Activated T-helper 2 cell treated with anti-CD3 and anti-CD28 coated beads, Interferon-gamma antibody, Interleukin-2, Interleukin-4, amounts not matched to agents 10 μg/mL and 5 μg/mL and 100 μg/mL, durations not matched to agents 14 hours and 24 hours and 36 hours (primary cell): Measurements from ENCODE around the gene RNF141. TPM values are rescaled to one million over a fixed set of nuclear protein-coding genes. Genes with fewer than 3 reads are reported as not detected.

ENCODE experiments used
- DNase-seq: peaks from one replicate; pipeline ENCODE4 v3.0.0; 2021; ENCODE audit warnings: low spot score
- H3K27ac Mint-ChIP-seq: one replicate; pipeline ENCODE4 v1.8.0; 2021; ENCODE audit warnings: mixed read lengths
- H3K27me3 Mint-ChIP-seq: one replicate; pipeline ENCODE4 v1.8.0; 2021; ENCODE audit warnings: low read depth, mixed read lengths
- H3K36me3 Mint-ChIP-seq: one replicate; pipeline ENCODE4 v1.8.0; 2021; ENCODE audit warnings: low read depth, mixed read lengths
- H3K4me1 Mint-ChIP-seq: one replicate; pipeline ENCODE4 v1.8.0; 2021; ENCODE audit warnings: low read depth, mixed read lengths
- H3K4me3 Mint-ChIP-seq: one replicate; pipeline ENCODE4 v1.8.0; 2021; ENCODE audit warnings: low read depth, mild to moderate bottlenecking, moderate library complexity, mixed read lengths
- H3K9me3 Mint-ChIP-seq: one replicate; pipeline ENCODE4 v1.8.0; 2021; ENCODE audit warnings: mixed read lengths
- intact Hi-C: fragments of 100-400 bp; cut with micrococcal nuclease; formaldehyde crosslinking; loops from one replicate; pipeline ENCODE4 v1.15.1; 2023
- total RNA-seq: library from RNA; stranded (reverse); gene quantifications from 2 replicates; pipeline ENCODE4 v1.2.3, GENCODE V29; 2022

Gene RNF141
- total RNA-seq, 1 donor from 2014 or later: 13.2 TPM

DNA sequence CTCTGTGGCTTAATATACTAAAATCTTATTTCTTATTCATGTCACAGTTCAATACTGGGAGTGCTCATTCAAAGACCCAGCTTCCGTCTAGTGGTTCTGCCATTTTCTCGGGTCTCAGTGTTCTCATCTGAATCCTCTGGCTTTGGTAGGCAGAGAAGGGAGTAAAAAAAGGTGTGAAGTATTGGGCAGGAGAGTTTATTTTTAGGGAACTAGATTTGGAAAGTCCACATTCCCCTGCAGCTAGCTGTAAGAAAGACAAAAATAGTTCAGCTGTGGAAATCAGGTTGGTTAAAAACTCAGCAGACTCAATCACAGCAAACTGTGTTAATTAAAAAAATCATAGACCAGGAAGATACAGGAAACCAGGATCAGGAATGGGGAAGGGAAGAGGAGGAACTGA, 31.5 kb upstream of the RNF141 start:
- Mint-ChIP-seq H3K4me1 (no peaks in the 10 kb centered on the region), H3K27ac (no peak overlapping the region), H3K36me3 (no peaks in the 10 kb centered on the region), H3K27me3 (peaks cover 26% of the 10 kb centered on the region), H3K9me3 (no peaks in the 10 kb centered on the region), H3K4me3 (no peak overlapping the region)
- no peak for DNase-seq
- intact Hi-C loops: no loop called here

DNA sequence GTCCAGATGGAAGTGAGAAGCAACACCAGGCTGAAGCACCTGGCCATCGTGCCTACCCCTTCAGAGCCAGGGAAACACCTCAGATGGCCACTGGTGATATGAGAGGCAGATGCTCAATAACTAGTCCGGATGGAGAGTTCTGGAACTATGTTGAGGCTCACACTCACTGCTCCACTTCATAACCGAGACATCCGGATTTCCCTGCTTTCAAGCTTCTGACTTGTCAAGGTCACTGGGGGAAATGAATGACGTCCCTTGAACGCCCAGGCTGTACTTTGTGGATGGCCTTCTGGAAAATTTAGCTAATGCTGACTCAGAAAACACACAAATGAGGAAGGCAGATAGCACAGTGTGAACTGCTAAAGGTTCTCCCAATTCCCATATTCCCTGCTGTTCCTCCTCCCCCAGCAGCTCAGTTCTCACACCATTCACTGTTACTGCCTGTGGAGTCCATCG, 27.5 kb upstream of the RNF141 start, which contains the start of gene LYVE1:
Gene LYVE1 (minus strand): TSS at position 180 of the 456 bp plus-strand sequence. CDS start 133 bp downstream, at position 47.
- Mint-ChIP-seq H3K36me3 (no peaks in the 10 kb centered on the region), H3K4me3 (no peak within 1 kb of the TSS), H3K27me3 (peaks cover 20% of the 10 kb centered on the region), H3K4me1 (no peaks in the 10 kb centered on the region), H3K27ac (no peak within 1 kb of the TSS), H3K9me3 (no peaks in the 10 kb centered on the region)
- no peak for DNase-seq
- intact Hi-C loops: no loop called here

DNA sequence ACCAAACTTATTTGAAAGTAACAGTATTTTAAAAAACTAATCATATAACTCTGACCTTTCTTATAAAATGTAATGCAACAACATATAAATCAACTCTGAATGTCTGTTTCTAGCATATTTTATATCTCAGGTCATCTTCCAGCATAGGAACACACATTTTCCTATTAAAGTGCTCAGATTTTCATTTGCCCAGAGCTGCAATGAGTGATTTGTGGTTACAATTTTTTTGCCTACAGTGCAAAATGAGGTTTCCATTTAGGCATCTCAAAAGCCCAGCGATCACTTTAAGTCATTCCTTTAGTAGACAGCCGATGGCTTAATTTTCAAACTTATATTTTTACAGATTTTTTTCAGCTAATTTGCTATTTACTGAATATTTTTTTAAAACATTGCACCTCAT, 26.5 kb upstream of the RNF141 start:
- Mint-ChIP-seq H3K36me3 (no peaks in the 10 kb centered on the region), H3K4me3 (no peak overlapping the region), H3K27me3 (peaks cover 21% of the 10 kb centered on the region), H3K4me1 (no peaks in the 10 kb centered on the region), H3K9me3 (no peaks in the 10 kb centered on the region), H3K27ac (no peak overlapping the region)
- intact Hi-C loops: no loop called here
- DNase-seq: no peak

DNA sequence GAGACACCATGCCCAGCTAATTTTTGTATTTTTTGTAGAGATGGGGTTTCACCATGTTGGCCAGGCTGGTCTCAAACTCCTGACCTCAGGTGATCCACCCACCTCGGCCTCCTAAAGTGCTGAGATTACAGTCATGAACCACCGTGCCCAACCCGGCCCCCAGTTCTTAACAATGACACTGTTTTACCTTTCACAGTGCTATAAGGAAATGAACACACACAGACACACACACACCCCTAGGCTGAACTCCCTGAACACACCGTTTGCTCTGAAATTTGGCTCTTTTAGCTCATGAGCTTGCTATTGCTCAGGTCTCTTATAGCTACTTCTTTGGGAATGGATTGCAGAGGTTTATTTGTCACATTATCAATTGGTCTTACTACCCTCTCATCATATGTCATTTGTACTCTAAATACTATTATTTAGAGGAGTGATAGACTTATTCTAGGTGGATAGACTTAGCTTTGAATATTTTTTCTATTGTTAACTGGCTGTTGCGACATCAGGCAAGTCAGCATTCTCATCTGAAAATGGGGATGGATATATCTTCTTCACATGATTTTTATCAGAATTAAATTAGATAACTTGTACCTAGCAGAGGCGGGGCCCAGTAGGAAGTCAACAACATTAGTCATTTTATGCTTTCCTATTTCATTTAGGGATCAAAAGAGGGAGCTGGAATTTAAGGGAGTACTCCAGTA, 25.4 kb upstream of the RNF141 start:
- no peak overlapping the region for H3K27ac Mint-ChIP-seq
- H3K27me3 Mint-ChIP-seq: peaks cover 15% of the 10 kb centered on the region
- H3K4me3 Mint-ChIP-seq: no peak overlapping the region
- no peak for DNase-seq
- no peaks in the 10 kb centered on the region for H3K9me3 Mint-ChIP-seq
- no peaks in the 10 kb centered on the region for H3K36me3 Mint-ChIP-seq
- no peaks in the 10 kb centered on the region for H3K4me1 Mint-ChIP-seq
- intact Hi-C loops: no loop called here

DNA sequence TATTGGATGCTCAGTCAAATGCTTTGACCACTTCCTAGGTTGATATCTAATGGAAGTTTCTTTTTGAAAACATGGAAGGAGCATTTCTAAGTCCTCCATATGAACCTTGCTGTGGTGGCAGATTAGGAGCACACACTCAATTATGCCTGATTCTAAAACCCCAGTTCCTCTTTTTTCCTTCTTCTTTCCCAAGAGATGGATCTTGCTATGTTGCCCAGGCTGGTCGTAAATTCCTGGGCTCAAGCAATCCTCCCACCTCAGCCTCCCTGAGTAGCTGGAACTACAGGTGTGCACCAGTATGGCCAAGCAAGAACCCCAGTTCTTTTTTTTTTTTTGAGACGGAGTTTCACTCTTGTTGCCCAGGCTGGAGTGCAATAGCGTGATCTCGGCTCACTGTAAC, 24.5 kb upstream of the RNF141 start:
- intact Hi-C loops: no loop called here
- no peaks in the 10 kb centered on the region for H3K4me1 Mint-ChIP-seq
- peaks cover 13% of the 10 kb centered on the region for H3K27me3 Mint-ChIP-seq
- H3K9me3 Mint-ChIP-seq: no peaks in the 10 kb centered on the region
- no peak for DNase-seq
- H3K4me3 Mint-ChIP-seq: no peak overlapping the region
- no peak overlapping the region for H3K27ac Mint-ChIP-seq
- no peaks in the 10 kb centered on the region for H3K36me3 Mint-ChIP-seq

DNA sequence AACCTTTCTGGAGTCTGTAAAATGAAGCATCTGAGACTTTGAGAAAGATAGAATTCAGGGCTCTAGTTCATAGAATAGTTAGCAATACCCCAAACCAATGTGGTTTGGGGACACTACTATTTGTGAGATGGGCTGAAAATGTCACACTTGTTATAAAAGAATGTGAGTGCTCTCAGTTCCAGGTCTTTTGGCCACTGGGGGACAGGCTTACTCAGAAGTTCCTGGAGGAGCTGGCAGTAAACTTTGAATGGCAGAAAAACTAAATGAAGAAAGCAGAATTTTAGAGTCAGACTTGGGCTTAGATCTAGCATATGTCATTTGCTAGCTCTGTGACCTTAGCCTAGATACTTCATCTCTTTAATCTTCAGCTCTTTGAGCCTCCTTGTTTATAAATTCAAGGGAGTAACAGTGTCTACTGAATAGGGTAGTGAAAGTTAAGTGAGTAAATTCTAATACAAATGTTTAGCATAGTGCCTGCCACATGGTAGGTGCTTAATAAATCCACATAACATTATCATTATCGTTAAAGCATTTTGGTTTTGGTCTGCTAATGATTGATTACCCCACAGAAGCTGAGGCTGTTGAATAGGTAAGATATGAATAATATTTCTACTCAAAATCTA, 23.8 kb upstream of the RNF141 start:
- Mint-ChIP-seq H3K4me1 (no peaks in the 10 kb centered on the region), H3K36me3 (no peaks in the 10 kb centered on the region), H3K4me3 (no peak overlapping the region), H3K27ac (no peak overlapping the region), H3K9me3 (no peaks in the 10 kb centered on the region), H3K27me3 (peaks cover 13% of the 10 kb centered on the region)
- no peak for DNase-seq
- intact Hi-C loops: no loop called here

DNA sequence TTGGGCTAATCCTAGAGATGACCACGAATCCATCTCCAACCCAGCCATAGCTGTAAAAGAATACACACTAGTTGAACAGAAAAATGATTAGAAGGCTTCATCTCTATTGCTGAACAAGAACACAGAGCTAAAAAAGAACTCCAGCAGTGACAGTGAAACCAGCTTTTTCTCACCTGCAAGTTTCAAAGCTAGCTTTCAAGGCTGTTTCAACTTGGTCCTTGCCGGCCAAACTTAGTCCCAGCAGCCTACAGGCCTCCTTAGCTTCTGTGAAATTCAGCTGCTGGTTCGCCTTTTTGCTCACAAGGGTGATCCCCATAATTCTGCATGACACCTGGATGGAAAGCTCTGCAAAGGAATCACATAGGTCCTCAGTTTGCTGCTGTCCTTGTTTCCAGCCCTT, 23.0 kb upstream of the RNF141 start:
- Mint-ChIP-seq H3K27ac (no peak overlapping the region), H3K4me3 (no peak overlapping the region), H3K4me1 (no peaks in the 10 kb centered on the region), H3K36me3 (no peaks in the 10 kb centered on the region), H3K27me3 (peaks cover 13% of the 10 kb centered on the region), H3K9me3 (no peaks in the 10 kb centered on the region)
- intact Hi-C loops: no loop called here
- DNase-seq: no peak

DNA sequence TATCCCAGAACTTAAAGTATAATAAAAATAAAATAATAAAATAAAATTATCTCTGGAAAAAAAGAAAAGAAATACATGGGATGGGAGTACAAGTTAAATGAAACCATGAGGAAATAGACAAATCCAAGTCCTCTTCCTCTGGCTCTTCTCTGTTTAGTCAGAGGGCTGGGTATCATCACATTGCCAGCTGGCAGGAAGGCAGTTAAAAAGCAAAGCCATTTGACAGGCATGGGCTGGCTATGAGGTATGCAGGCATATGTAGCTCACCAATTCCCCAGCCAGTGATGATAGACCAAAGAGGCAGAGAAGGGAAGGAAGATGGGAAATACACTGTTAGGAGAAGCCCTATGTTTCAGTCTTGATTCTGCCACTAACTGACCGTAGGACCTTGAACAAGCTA, 21.0 kb upstream of the RNF141 start:
- DNase-seq: no peak
- peaks cover 16% of the 10 kb centered on the region for H3K27me3 Mint-ChIP-seq
- H3K9me3 Mint-ChIP-seq: no peaks in the 10 kb centered on the region
- no peak overlapping the region for H3K4me3 Mint-ChIP-seq
- no peaks in the 10 kb centered on the region for H3K4me1 Mint-ChIP-seq
- H3K36me3 Mint-ChIP-seq: no peaks in the 10 kb centered on the region
- intact Hi-C loops: no loop called here
- H3K27ac Mint-ChIP-seq: no peak overlapping the region

DNA sequence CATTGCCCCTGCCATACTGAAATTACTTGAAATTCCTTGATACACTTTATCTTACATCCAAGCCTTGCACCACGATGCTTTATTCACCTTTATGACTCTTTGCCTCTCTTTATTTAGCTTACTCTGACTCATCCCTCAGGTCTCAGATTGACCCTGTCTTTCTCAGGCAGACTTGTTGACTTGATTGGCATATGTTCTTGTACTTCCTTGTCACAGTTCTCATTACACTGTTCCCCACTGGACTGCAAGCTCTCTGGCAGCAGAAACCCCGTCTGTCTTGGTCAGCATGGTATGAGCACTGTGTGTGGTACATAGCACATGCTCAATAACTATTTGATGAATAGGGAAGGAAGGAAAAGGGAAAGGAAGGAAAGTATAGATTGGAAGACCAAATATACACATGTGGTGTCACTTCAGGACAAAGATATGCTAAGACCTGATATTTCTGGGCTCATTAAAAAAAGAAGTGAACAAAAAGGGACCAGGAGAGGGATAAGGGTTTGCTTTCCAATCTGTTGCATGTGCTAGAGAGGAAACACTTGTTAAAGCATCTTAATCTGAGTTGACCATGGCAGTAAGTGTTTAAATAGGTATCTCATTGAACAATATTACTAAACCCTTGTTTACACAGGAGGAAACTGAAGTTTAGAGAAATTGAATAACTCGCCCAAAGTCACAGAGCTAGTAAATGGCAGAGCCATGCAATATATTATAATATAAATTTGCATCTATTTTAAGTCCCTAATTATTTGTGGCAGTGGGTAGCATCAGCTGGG, 20.2 kb upstream of the RNF141 start:
- no peaks in the 10 kb centered on the region for H3K9me3 Mint-ChIP-seq
- H3K27ac Mint-ChIP-seq: no peak overlapping the region
- H3K27me3 Mint-ChIP-seq: peaks cover 16% of the 10 kb centered on the region
- no peak for DNase-seq
- intact Hi-C loops: no loop called here
- no peaks in the 10 kb centered on the region for H3K36me3 Mint-ChIP-seq
- no peak overlapping the region for H3K4me3 Mint-ChIP-seq
- no peaks in the 10 kb centered on the region for H3K4me1 Mint-ChIP-seq

DNA sequence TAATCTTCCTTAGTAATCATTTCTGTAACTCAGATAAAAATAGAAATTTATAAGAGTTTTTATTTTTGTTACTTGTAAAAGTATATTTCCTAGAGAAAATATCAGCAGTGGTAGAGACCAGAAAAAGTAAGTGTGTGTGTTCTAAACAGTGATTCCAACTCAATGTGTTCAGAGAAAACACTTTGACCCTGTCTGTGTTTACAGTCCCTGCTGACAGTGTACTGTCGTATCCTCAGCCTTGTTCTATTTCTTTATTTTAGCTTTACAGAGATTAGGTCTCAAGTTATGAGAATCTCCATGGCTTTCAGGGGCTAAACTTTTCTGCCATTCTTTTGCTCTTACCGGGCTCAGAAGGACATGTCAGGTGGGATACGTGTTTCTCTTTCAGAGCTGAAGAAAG, 17.3 kb upstream of the RNF141 start:
- Mint-ChIP-seq H3K4me3 (no peak overlapping the region), H3K36me3 (no peaks in the 10 kb centered on the region), H3K27ac (no peak overlapping the region), H3K9me3 (no peaks in the 10 kb centered on the region), H3K4me1 (no peaks in the 10 kb centered on the region), H3K27me3 (peaks cover 15% of the 10 kb centered on the region)
- no peak for DNase-seq
- intact Hi-C loops: no loop called here

DNA sequence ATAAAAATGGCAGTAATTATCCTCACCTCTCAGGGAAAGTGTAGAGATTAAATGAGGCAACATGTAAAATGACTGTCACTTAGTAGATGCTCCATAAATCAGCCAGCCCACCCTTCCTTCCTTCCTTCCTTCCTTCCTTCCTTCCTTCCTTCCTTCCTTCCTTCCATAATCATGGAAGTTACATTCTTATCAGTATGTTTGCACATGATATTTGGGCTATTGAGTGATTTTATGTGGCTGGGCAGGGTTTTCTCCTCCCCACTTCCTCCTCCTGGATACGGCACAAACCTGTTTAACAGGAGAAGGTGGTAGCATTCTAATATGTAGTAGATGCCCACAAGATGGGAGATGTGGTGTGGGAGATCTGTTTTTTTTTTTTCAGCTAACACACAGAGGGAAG, 15.6 kb upstream of the RNF141 start:
- Mint-ChIP-seq H3K9me3 (peaks cover 3% of the 10 kb centered on the region), H3K27ac (no peak overlapping the region), H3K36me3 (no peaks in the 10 kb centered on the region), H3K4me1 (no peaks in the 10 kb centered on the region), H3K27me3 (peaks cover 18% of the 10 kb centered on the region), H3K4me3 (no peak overlapping the region)
- intact Hi-C loops: no loop called here
- no peak for DNase-seq

DNA sequence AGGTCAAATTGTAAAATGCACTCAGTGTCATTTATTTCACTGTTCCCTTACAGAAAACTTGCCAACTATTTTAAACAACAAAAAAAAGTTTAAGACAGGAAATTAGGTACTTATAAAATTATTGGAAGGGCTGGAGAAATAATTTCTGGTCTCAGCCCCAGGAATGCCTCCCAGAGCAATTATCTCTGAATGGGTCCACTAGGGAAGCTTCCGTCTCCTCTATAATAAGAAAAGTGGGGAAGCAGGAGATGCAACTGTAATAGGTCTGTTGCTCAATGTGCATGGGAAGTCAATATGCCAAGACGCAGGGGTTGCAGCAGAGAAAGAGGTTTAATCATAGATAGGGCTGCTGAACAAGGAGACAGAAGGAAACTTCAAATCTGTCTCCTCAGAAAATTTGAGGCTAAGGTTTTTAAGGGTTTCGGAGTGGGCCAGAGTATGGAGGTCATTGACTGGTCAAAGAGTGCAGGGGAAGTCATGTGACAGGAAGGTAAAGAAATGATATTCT, 10.9 kb upstream of the RNF141 start:
- intact Hi-C loops: no loop called here
- peaks cover 3% of the 10 kb centered on the region for H3K9me3 Mint-ChIP-seq
- DNase-seq: no peak
- H3K4me1 Mint-ChIP-seq: no peaks in the 10 kb centered on the region
- no peak overlapping the region for H3K27ac Mint-ChIP-seq
- H3K27me3 Mint-ChIP-seq: peaks cover 25% of the 10 kb centered on the region
- H3K36me3 Mint-ChIP-seq: no peaks in the 10 kb centered on the region
- H3K4me3 Mint-ChIP-seq: no peak overlapping the region

DNA sequence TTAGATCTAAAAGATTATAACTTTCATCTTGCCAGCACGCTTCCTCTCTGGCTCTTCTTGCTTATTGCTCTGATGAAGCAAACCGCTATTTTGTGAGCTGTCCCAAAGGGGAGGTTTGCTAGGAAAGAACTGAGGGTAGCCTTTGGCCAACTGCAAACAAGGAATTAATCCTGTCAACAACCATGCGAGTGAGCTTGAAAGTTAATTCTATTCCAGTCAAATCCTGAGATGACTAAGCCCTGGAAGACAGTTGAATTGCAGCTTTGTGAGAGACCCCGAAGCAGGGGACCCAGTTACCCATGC, 10.3 kb upstream of the RNF141 start:
- Mint-ChIP-seq H3K9me3 (peaks cover 3% of the 10 kb centered on the region), H3K27me3 (peaks cover 23% of the 10 kb centered on the region), H3K4me1 (no peaks in the 10 kb centered on the region), H3K4me3 (no peak overlapping the region), H3K27ac (no peak overlapping the region), H3K36me3 (no peaks in the 10 kb centered on the region)
- DNase-seq: no peak
- intact Hi-C loops: no loop called here
